HepG2 (cell line): ENCODE measurements around the gene XPO5. TPM values are rescaled to one million over a fixed set of nuclear protein-coding genes. Genes with fewer than 3 reads are reported as not detected.

Experiments
- ATF7 ChIP-seq, 2 experiments: fragments of 450-650 bp in 1 of 2; sonication (generic) in 1 of 2; formaldehyde crosslinking in 1 of 2; IDR thresholded peaks; 2 replicates each; pipeline versions ENCODE4 v1.4.0 to v1.6.1; 2016 to 2020; ENCODE audit warnings: antibody characterized with exemption in 1 of 2, mild to moderate bottlenecking in 1 of 2, missing genetic modification reagents in 1 of 2
- BRCA1 ChIP-seq: sonication (generic); formaldehyde crosslinking; IDR thresholded peaks from 2 replicates; pipeline ENCODE4 v1.4.0; 2020; ENCODE audit warnings: missing genetic modification reagents
- ETV5 ChIP-seq: IDR thresholded peaks from 2 replicates; pipeline ENCODE4 v1.6.1; 2018; ENCODE audit warnings: missing biosample characterization, missing genetic modification reagents, inconsistent platforms, borderline replicate concordance
- HCFC1 ChIP-seq: fragments of 150-350 bp; IDR thresholded peaks from 2 replicates; pipeline ENCODE4 v1.6.1; 2014; ENCODE audit warnings: low read depth, low read length
- IRF2 ChIP-seq: IDR thresholded peaks from 2 replicates; pipeline ENCODE4 v1.6.1; 2018; ENCODE audit warnings: missing genetic modification reagents, missing compliant biosample characterization
- KMT2A ChIP-seq: sonication (generic); formaldehyde crosslinking; IDR thresholded peaks from 2 replicates; pipeline ENCODE4 v1.4.0; 2020; ENCODE audit warnings: missing genetic modification reagents
- LRRFIP1 ChIP-seq: sonication (generic); formaldehyde crosslinking; conservative IDR thresholded peaks from 2 replicates; pipeline ENCODE4 v1.4.0; 2020; ENCODE audit warnings: missing genetic modification reagents
- MBD4 ChIP-seq: IDR thresholded peaks from 2 replicates; pipeline ENCODE4 v1.6.1; 2012; ENCODE audit warnings: low read length, inconsistent platforms, borderline replicate concordance
- MIER3 ChIP-seq: IDR thresholded peaks from 2 replicates; pipeline ENCODE4 v1.6.1; 2016; ENCODE audit warnings: missing compliant biosample characterization, borderline replicate concordance
- NFE2 ChIP-seq: sonication (generic); formaldehyde crosslinking; IDR thresholded peaks from 2 replicates; pipeline ENCODE4 v1.4.0; 2020; ENCODE audit warnings: missing genetic modification reagents
- PTBP1 ChIP-seq: fragments of 200-400 bp; formaldehyde crosslinking; IDR thresholded peaks from 2 replicates; pipeline ENCODE4 v1.6.1; 2018; ENCODE audit warnings: low read length, low read depth; ENCODE audit not compliant: poor library complexity, severe bottlenecking
- SIN3A ChIP-seq: IDR thresholded peaks from 2 replicates; pipeline ENCODE4 v1.6.1; 2011; ENCODE audit warnings: low read depth, mild to moderate bottlenecking, control low read depth, low read length, borderline replicate concordance
- SNAPC2 ChIP-seq: sonication (generic); formaldehyde crosslinking; IDR thresholded peaks from 2 replicates; pipeline ENCODE4 v1.8.1; 2022; ENCODE audit warnings: mild to moderate bottlenecking, missing genetic modification reagents
- SOX13 ChIP-seq, 3 experiments: fragments of 450-650 bp in 1 of 3; sonication (generic) in 1 of 3; formaldehyde crosslinking in 1 of 3; IDR thresholded peaks in 2 of 3; conservative IDR thresholded peaks in 1 of 3; 2 replicates each; pipeline versions ENCODE4 v1.5.0 to v1.6.1; 2016 to 2020; ENCODE audit warnings: antibody characterized with exemption in 1 of 3, mild to moderate bottlenecking in 1 of 3, missing compliant biosample characterization in 1 of 3, missing genetic modification reagents in 1 of 3, moderate library complexity in 1 of 3
- TERF1 ChIP-seq: sonication (generic); formaldehyde crosslinking; IDR thresholded peaks from 2 replicates; pipeline ENCODE4 v1.8.0; 2022; ENCODE audit warnings: mild to moderate bottlenecking, missing genetic modification reagents, moderate library complexity
- ZNF432 ChIP-seq: sonication (generic); formaldehyde crosslinking; IDR thresholded peaks from 2 replicates; pipeline ENCODE4 v1.5.0; 2020; ENCODE audit warnings: missing genetic modification reagents, mild to moderate bottlenecking, borderline replicate concordance
- ZNF619 ChIP-seq: sonication (generic); formaldehyde crosslinking; IDR thresholded peaks from 2 replicates; pipeline ENCODE4 v1.4.0; 2020; ENCODE audit warnings: mild to moderate bottlenecking, missing genetic modification reagents
- ZNF713 ChIP-seq: sonication (generic); formaldehyde crosslinking; IDR thresholded peaks from 2 replicates; pipeline ENCODE4 v1.4.0; 2020; ENCODE audit warnings: mild to moderate bottlenecking, missing genetic modification reagents
- ZNF746 ChIP-seq: sonication (generic); formaldehyde crosslinking; IDR thresholded peaks from 2 replicates; pipeline ENCODE4 v1.8.0; 2022; ENCODE audit warnings: mild to moderate bottlenecking, missing genetic modification reagents
- ZZZ3 ChIP-seq: sonication (generic); formaldehyde crosslinking; IDR thresholded peaks from 2 replicates; pipeline ENCODE4 v1.4.0; 2020; ENCODE audit warnings: missing genetic modification reagents, mild to moderate bottlenecking, borderline replicate concordance
- polyA plus RNA-seq, 8 experiments: library from polyadenylated mRNA; depleted of rRNA in 3 of 8; stranded (reverse) in 7 of 8; unstranded in 1 of 8; fragments of >200 nt; fragmentation: Illumina TruSeq in 4 of 8; extraction: Trizol in 4 of 8; gene quantifications; 2 replicates each; pipeline versions ENCODE4 v1.2.1 to v1.2.3, GENCODE V29; 2011 to 2016; ENCODE audit warnings: low read depth in 4 of 8, missing spikeins in 1 of 8, mixed read lengths in 1 of 8; ENCODE audit not compliant: insufficient read depth in 1 of 8
- total RNA-seq, 5 experiments: library from RNA; depleted of rRNA; stranded (reverse); fragments of >200 nt; fragmentation: Illumina TruSeq; extraction: Trizol; gene quantifications; 2 replicates each; pipeline ENCODE4 v1.2.3, GENCODE V29; 2016; ENCODE audit warnings: low read depth in 1 of 5
- TF ChIP-seq, protein P1 (sequence below): sonication (generic); formaldehyde crosslinking; IDR thresholded peaks from 2 replicates; pipeline ENCODE4 v1.4.0; 2020; ENCODE audit warnings: mild to moderate bottlenecking, missing genetic modification reagents
- TF ChIP-seq, protein P2 (sequence below): sonication (generic); formaldehyde crosslinking; IDR thresholded peaks from 2 replicates; pipeline ENCODE4 v1.5.0; 2020; ENCODE audit warnings: missing genetic modification reagents
- TF ChIP-seq, protein P3 (sequence below): sonication (generic); formaldehyde crosslinking; IDR thresholded peaks from 2 replicates; pipeline ENCODE4 v1.4.0; 2020; ENCODE audit warnings: missing genetic modification reagents

XPO5 gene
- total and polyA plus RNA-seq, 2 of the 13 experiments (the other 11 are each of a cell fraction or from before 2014, with no cell fraction given): 52.2 to 68.0 TPM

GRCh38 chr6:43490523-43490939 lies 85.3 kb downstream of the XPO5 start (continued):
- TF ChIP-seq LRRFIP1 (CRISPR knock-in tag) (no peak), BRCA1 (CRISPR knock-in tag) (no peak), MBD4 (no peak), NFE2 (CRISPR knock-in tag) (no peak), ZNF619 (no peak), ATF7 (IDR thresholded peaks at IDR 0.05) (no peak), ATF7 (CRISPR knock-in tag; IDR thresholded peaks at IDR 0.05) (no peak), ZNF713 (CRISPR knock-in tag) (no peak; the same call in 1 of the 2 replicates), MIER3 (peak; percentile 69; the same call in 1 of the 2 replicates), SIN3A (no peak; the same call in 1 of the 2 replicates), KMT2A (no peak), TERF1 (CRISPR knock-in tag) (no peak), IRF2 (CRISPR knock-in tag) (no peak), SNAPC2 (no peak), ZNF746 (peak; percentile 97), PTBP1 (no peak), ZNF432 (no peak), SOX13 (IDR thresholded peaks at IDR 0.05) (peak; percentile 56; the same call in 1 of the 2 replicates), SOX13 (CRISPR knock-in tag; conservative IDR thresholded peaks at IDR 0.05 in 1 of 2, IDR thresholded peaks at IDR 0.05 in 1 of 2) (peak in 1 of 2 experiments; percentile 66; a peak in 1 of 4 replicates), ETV5 (no peak; the same call in 1 of the 2 replicates), ZZZ3 (CRISPR knock-in tag) (no peak), HCFC1 (no peak)
- TF ChIP-seq, protein P1, sequence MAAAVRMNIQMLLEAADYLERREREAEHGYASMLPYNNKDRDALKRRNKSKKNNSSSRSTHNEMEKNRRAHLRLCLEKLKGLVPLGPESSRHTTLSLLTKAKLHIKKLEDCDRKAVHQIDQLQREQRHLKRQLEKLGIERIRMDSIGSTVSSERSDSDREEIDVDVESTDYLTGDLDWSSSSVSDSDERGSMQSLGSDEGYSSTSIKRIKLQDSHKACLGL (CRISPR knock-in tag): no peak
- TF ChIP-seq, protein P2, sequence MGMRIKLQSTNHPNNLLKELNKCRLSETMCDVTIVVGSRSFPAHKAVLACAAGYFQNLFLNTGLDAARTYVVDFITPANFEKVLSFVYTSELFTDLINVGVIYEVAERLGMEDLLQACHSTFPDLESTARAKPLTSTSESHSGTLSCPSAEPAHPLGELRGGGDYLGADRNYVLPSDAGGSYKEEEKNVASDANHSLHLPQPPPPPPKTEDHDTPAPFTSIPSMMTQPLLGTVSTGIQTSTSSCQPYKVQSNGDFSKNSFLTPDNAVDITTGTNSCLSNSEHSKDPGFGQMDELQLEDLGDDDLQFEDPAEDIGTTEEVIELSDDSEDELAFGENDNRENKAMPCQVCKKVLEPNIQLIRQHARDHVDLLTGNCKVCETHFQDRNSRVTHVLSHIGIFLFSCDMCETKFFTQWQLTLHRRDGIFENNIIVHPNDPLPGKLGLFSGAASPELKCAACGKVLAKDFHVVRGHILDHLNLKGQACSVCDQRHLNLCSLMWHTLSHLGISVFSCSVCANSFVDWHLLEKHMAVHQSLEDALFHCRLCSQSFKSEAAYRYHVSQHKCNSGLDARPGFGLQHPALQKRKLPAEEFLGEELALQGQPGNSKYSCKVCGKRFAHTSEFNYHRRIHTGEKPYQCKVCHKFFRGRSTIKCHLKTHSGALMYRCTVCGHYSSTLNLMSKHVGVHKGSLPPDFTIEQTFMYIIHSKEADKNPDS (CRISPR knock-in tag): no peak
- TF ChIP-seq, protein P3, sequence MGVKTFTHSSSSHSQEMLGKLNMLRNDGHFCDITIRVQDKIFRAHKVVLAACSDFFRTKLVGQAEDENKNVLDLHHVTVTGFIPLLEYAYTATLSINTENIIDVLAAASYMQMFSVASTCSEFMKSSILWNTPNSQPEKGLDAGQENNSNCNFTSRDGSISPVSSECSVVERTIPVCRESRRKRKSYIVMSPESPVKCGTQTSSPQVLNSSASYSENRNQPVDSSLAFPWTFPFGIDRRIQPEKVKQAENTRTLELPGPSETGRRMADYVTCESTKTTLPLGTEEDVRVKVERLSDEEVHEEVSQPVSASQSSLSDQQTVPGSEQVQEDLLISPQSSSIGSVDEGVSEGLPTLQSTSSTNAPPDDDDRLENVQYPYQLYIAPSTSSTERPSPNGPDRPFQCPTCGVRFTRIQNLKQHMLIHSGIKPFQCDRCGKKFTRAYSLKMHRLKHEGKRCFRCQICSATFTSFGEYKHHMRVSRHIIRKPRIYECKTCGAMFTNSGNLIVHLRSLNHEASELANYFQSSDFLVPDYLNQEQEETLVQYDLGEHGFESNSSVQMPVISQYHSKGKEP (CRISPR knock-in tag): no peak
